Smooth muscle cell (in vitro differentiated cells): ENCODE data around the gene CBFA2T2. TPM values are rescaled to one million over a fixed set of nuclear protein-coding genes. Genes with fewer than 3 reads are reported as not detected.
"Not testable (repeated sequence)": the region's sequence is repeated elsewhere in the genome, so short reads cannot be mapped to it uniquely, and the experiment has no call there.

ENCODE experiments used
- DNase-seq: peaks from one replicate; lab custom pipeline; 2025; ENCODE audit not compliant: unreplicated experiment; lab: John Stamatoyannopoulos, UW
- H2AFZ ChIP-seq: fragments of 200-600 bp; sonication (generic); 2 replicates; pipeline ENCODE4 v1.6.0; 2016; ENCODE audit warnings: antibody characterized with exemption, low read depth, mild to moderate bottlenecking
- H3F3A ChIP-seq: fragments of 200-600 bp; sonication (generic); 2 replicates; pipeline ENCODE4 v1.6.0; 2017; ENCODE audit warnings: antibody characterized with exemption, low read depth
- H3K27ac ChIP-seq: fragments of 200-600 bp; sonication (generic); 2 replicates; pipeline ENCODE4 v1.5.1; 2016; ENCODE audit warnings: low read depth, mild to moderate bottlenecking
- H3K27me3 ChIP-seq: fragments of 200-600 bp; sonication (generic); 2 replicates; pipeline ENCODE4 v1.6.1; 2016; ENCODE audit warnings: low read depth, mild to moderate bottlenecking
- H3K36me3 ChIP-seq: fragments of 200-600 bp; sonication (generic); 2 replicates; pipeline ENCODE4 v1.5.1; 2016; ENCODE audit warnings: low read depth
- H3K4me1 ChIP-seq: fragments of 200-600 bp; sonication (generic); 2 replicates; pipeline ENCODE4 v1.5.1; 2016; ENCODE audit warnings: low read depth
- H3K4me2 ChIP-seq: fragments of 200-600 bp; sonication (generic); 2 replicates; pipeline ENCODE4 v1.6.0; 2016; ENCODE audit warnings: mild to moderate bottlenecking
- H3K4me3 ChIP-seq: fragments of 200-600 bp; sonication (generic); 2 replicates; pipeline ENCODE4 v1.5.1; 2016; ENCODE audit warnings: mild to moderate bottlenecking
- H3K79me2 ChIP-seq: fragments of 200-600 bp; sonication (generic); 2 replicates; pipeline ENCODE4 v1.6.0; 2016; ENCODE audit warnings: low read depth, mild to moderate bottlenecking
- H3K9ac ChIP-seq: fragments of 200-600 bp; sonication (generic); 2 replicates; pipeline ENCODE4 v1.6.0; 2016; ENCODE audit warnings: low read depth
- H3K9me3 ChIP-seq: fragments of 200-600 bp; sonication (generic); replicated peaks from 2 replicates; pipeline ENCODE4 v1.5.1; 2016; ENCODE audit warnings: low read depth
- H4K20me1 ChIP-seq: fragments of 200-600 bp; sonication (generic); 2 replicates; pipeline ENCODE4 v1.6.0; 2016; ENCODE audit warnings: low read depth
- CTCF ChIP-seq: fragments of 200-600 bp; sonication (generic); IDR thresholded peaks from 2 replicates; pipeline ENCODE4 v1.5.1; 2017; ENCODE audit warnings: borderline replicate concordance, mild to moderate bottlenecking, antibody characterized with exemption; ENCODE audit not compliant: insufficient read depth, poor library complexity, severe bottlenecking
- WGBS: methylation state at CpG from one replicate; pipeline ENCODE4 v1.1.7; 2016; ENCODE audit warnings: low lambda C conversion rate; 5-methylcytosine and 5-hydroxymethylcytosine counted together
- polyA plus RNA-seq: library from polyadenylated mRNA; unstranded; fragments of >200 nt; fragmentation: Nextera tagmentation; extraction: Ambion mirVana; gene quantifications from 2 replicates; pipeline ENCODE4 v1.2.1, GENCODE V29; 2016
- total RNA-seq: library from RNA; depleted of rRNA; stranded (reverse); fragments of >200 nt; gene quantifications from 2 replicates; pipeline ENCODE4 v1.2.3, GENCODE V29; 2014

Gene CBFA2T2
- total and polyA plus RNA-seq, 2 experiments from 2014 or later: 18.2 to 41.6 TPM

- 98% methylated on average over 6 of the region's 6 CpGs for WGBS
- H4K20me1 ChIP-seq: peaks cover 97% of the 10 kb centered on the region
- no peak overlapping the region for H3K9ac ChIP-seq
- no peaks in the 10 kb centered on the region for H3F3A ChIP-seq
- no peaks in the 10 kb centered on the region for H3K9me3 ChIP-seq
- peaks cover 3% of the 10 kb centered on the region for H3K36me3 ChIP-seq
- no peak overlapping the region for H3K4me3 ChIP-seq
- TF ChIP-seq CTCF: no peak
- no peaks in the 10 kb centered on the region for H3K4me1 ChIP-seq
- no peak overlapping the region for H3K27ac ChIP-seq
- H3K27me3 ChIP-seq: no peaks in the 10 kb centered on the region
- DNase-seq: no peak
- H2AFZ ChIP-seq: no peak overlapping the region
- no peak overlapping the region for H3K4me2 ChIP-seq
- peaks cover 98% of the 10 kb centered on the region for H3K79me2 ChIP-seq
Observed at GRCh38 chr20:33503564-33503963, 13.7 kb downstream of the CBFA2T2 start.

GRCh38 chr20:33506576-33506975 is 16.7 kb downstream of the CBFA2T2 start:
- H3K27ac ChIP-seq: no peak overlapping the region
- H4K20me1 ChIP-seq: peaks cover 97% of the 10 kb centered on the region
- H3K9ac ChIP-seq: no peak overlapping the region
- no peaks in the 10 kb centered on the region for H3F3A ChIP-seq
- no peaks in the 10 kb centered on the region for H3K9me3 ChIP-seq
- 79% methylated on average over 2 of the region's 2 CpGs for WGBS
- no peak for TF ChIP-seq CTCF
- H3K27me3 ChIP-seq: no peaks in the 10 kb centered on the region
- peaks cover 3% of the 10 kb centered on the region for H3K36me3 ChIP-seq
- H3K4me1 ChIP-seq: no peaks in the 10 kb centered on the region
- no peak for DNase-seq
- no peak overlapping the region for H3K4me3 ChIP-seq
- H3K79me2 ChIP-seq: peaks cover 96% of the 10 kb centered on the region
- H2AFZ ChIP-seq: no peak overlapping the region
- H3K4me2 ChIP-seq: no peak overlapping the region

GRCh38 chr20:33507461-33507860 is 17.6 kb downstream of the CBFA2T2 start:
- Histone ChIP-seq H4K20me1 (peaks cover 97% of the 10 kb centered on the region), H3K4me3 (no peak overlapping the region), H3K79me2 (peaks cover 96% of the 10 kb centered on the region), H3K4me2 (no peak overlapping the region), H3K9ac (no peak overlapping the region), H3K4me1 (no peaks in the 10 kb centered on the region), H3F3A (no peaks in the 10 kb centered on the region), H2AFZ (no peak overlapping the region), H3K27me3 (no peaks in the 10 kb centered on the region), H3K36me3 (peaks cover 3% of the 10 kb centered on the region), H3K27ac (no peak overlapping the region), H3K9me3 (no peaks in the 10 kb centered on the region)
- WGBS: 99% methylated on average over 3 of the region's 3 CpGs
- no peak for TF ChIP-seq CTCF
- DNase-seq: no peak

- not testable (repeated sequence) for H2AFZ ChIP-seq, H3K9me3 ChIP-seq, H3K27ac ChIP-seq, H3K9ac ChIP-seq, H3F3A ChIP-seq, H3K4me2 ChIP-seq, H3K36me3 ChIP-seq, H3K4me3 ChIP-seq, DNase-seq, H3K27me3 ChIP-seq, H3K4me1 ChIP-seq
- WGBS: 98% methylated on average over 7 of the region's 7 CpGs
- Histone ChIP-seq H4K20me1 (peaks cover 97% of the 10 kb centered on the region), H3K79me2 (peaks cover 95% of the 10 kb centered on the region)
Observed at GRCh38 chr20:33508015-33508414, 18.1 kb downstream of the CBFA2T2 start.

- not testable (repeated sequence) for H3K4me3 ChIP-seq, H3K4me1 ChIP-seq, H3K36me3 ChIP-seq, H3F3A ChIP-seq, H2AFZ ChIP-seq, H3K9ac ChIP-seq, H3K4me2 ChIP-seq, H3K27me3 ChIP-seq, H3K9me3 ChIP-seq, H3K27ac ChIP-seq, DNase-seq
- Histone ChIP-seq H4K20me1 (peaks cover 98% of the 10 kb centered on the region), H3K79me2 (peaks cover 96% of the 10 kb centered on the region)
- WGBS: 96% methylated on average over 3 of the region's 3 CpGs
Observed at GRCh38 chr20:33509057-33509456, 19.2 kb downstream of the CBFA2T2 start.

- H2AFZ ChIP-seq, H3K27me3 ChIP-seq, H3K9me3 ChIP-seq, H3K4me2 ChIP-seq, H3K27ac ChIP-seq, H3K4me3 ChIP-seq, H3F3A ChIP-seq, H3K4me1 ChIP-seq, H3K9ac ChIP-seq, H3K36me3 ChIP-seq, DNase-seq: not testable (repeated sequence)
- Histone ChIP-seq H3K79me2 (peaks cover 93% of the 10 kb centered on the region), H4K20me1 (peaks cover 99% of the 10 kb centered on the region)
- 98% methylated on average over 13 of the region's 13 CpGs for WGBS
Observed at GRCh38 chr20:33511876-33512275, 22.0 kb downstream of the CBFA2T2 start.
